ENCODE results near the gene MSI2. TPM values are rescaled to one million over a fixed set of nuclear protein-coding genes. Genes with fewer than 3 reads are reported as not detected.

The MSI2 gene
- total RNA-seq, 1 experiment from 2014 or later, result 174 TPM

- peaks cover 41% of the 10 kb centered on the region for H3K36me3 Mint-ChIP-seq (ENCODE audit: insufficient read depth, unreplicated experiment)
- no peak overlapping the region for H3K4me3 Mint-ChIP-seq (ENCODE audit: unreplicated experiment)
- H3K9me3 ChIP-seq, result no peaks in the 10 kb centered on the region
- intact Hi-C loops (cut with micrococcal nuclease; ENCODE audit: unreplicated experiment), result no loop called here
- BruUV-seq (replicated peaks), result no TSS peak
- no peak for DNase-seq
- no peaks in the 10 kb centered on the region for H3K27me3 ChIP-seq (replicated peaks; ENCODE audit: control insufficient read depth, insufficient read depth, low read length)
- ChIA-PET CTCF (no interaction called here), POLR2A (no interaction called here)
- H3K36me3 ChIP-seq (ENCODE audit: control insufficient read depth, insufficient read depth, low read length), result peaks cover 3% of the 10 kb centered on the region; the same call in 1 of the 2 replicates
- H3K27ac Mint-ChIP-seq (ENCODE audit: unreplicated experiment), result no peak overlapping the region
- H3K4me1 Mint-ChIP-seq (ENCODE audit: low read depth, unreplicated experiment), result peaks cover under 1% of the 10 kb centered on the region
- TF ChIP-seq CTCF (IDR thresholded peaks at IDR 0.05; ENCODE audit: insufficient read depth in 1 of 2, low read depth in 1 of 2, low read length in 1 of 2, severe bottlenecking in 1 of 2, unreplicated experiment in 1 of 2), result no peak
- no peak overlapping the region for H3K4me3 ChIP-seq (ENCODE audit: low read depth, low read length)
- no peaks in the 10 kb centered on the region for H3K27me3 Mint-ChIP-seq (ENCODE audit: insufficient read depth, unreplicated experiment)
- no peaks in the 10 kb centered on the region for H3K4me1 ChIP-seq
- H3K9me3 Mint-ChIP-seq (ENCODE audit: unreplicated experiment), result no peaks in the 10 kb centered on the region
Measured at GRCh38 chr17:57451643-57452042, 195.3 kb downstream of the MSI2 start.

- peaks cover 46% of the 10 kb centered on the region for H3K36me3 Mint-ChIP-seq (ENCODE audit: insufficient read depth, unreplicated experiment)
- H3K36me3 ChIP-seq (ENCODE audit: control insufficient read depth, insufficient read depth, low read length), result no peaks in the 10 kb centered on the region; the same call in 1 of the 2 replicates
- no peak for DNase-seq
- H3K9me3 Mint-ChIP-seq (ENCODE audit: unreplicated experiment), result no peaks in the 10 kb centered on the region
- no peak overlapping the region for H3K4me3 ChIP-seq (ENCODE audit: low read depth, low read length)
- H3K4me1 ChIP-seq, result peaks cover 4% of the 10 kb centered on the region
- no peaks in the 10 kb centered on the region for H3K4me1 Mint-ChIP-seq (ENCODE audit: low read depth, unreplicated experiment)
- no peak overlapping the region for H3K27ac Mint-ChIP-seq (ENCODE audit: unreplicated experiment)
- no peak overlapping the region for H3K4me3 Mint-ChIP-seq (ENCODE audit: unreplicated experiment)
- POLR2A ChIA-PET, result interaction anchor here (0.6 kb wide), 1 partner anchor 193 kb away, joined by 5 read pairs; no protein-coding TSS in a partner anchor
- H3K27me3 ChIP-seq (replicated peaks; ENCODE audit: control insufficient read depth, insufficient read depth, low read length), result no peaks in the 10 kb centered on the region
- intact Hi-C loops (cut with micrococcal nuclease; ENCODE audit: unreplicated experiment), result no loop called here
- BruUV-seq (replicated peaks), result no TSS peak
- CTCF ChIA-PET, result no interaction called here
- no peaks in the 10 kb centered on the region for H3K9me3 ChIP-seq
- no peaks in the 10 kb centered on the region for H3K27me3 Mint-ChIP-seq (ENCODE audit: insufficient read depth, unreplicated experiment)
- no peak for TF ChIP-seq CTCF (IDR thresholded peaks at IDR 0.05; ENCODE audit: insufficient read depth in 1 of 2, low read depth in 1 of 2, low read length in 1 of 2, severe bottlenecking in 1 of 2, unreplicated experiment in 1 of 2)
Measured at GRCh38 chr17:57453841-57454425, 197.6 kb downstream of the MSI2 start.

DNA sequence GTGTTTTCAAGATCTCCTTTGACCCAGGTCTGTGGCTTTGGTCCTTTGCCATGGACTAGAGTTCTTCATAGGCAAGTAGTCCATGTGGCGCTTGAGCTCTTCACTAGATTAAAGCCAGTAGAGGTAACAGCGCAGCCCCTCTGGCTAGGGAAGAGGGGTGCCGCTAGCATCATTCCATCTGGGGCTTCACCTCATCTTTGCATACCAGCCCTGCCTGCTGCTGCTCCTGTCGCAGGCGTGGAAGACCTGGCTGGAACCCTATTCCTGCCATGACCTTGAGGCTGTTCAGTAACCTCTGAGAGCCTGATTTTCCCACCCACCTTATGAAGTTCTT, 198.4 kb downstream of the MSI2 start:
- DNase-seq, result no peak
- Mint-ChIP-seq H3K27ac (ENCODE audit: unreplicated experiment) (no peak overlapping the region), H3K4me1 (ENCODE audit: low read depth, unreplicated experiment) (no peaks in the 10 kb centered on the region), H3K9me3 (ENCODE audit: unreplicated experiment) (no peaks in the 10 kb centered on the region), H3K27me3 (ENCODE audit: insufficient read depth, unreplicated experiment) (no peaks in the 10 kb centered on the region), H3K36me3 (ENCODE audit: insufficient read depth, unreplicated experiment) (peaks cover 42% of the 10 kb centered on the region), H3K4me3 (ENCODE audit: unreplicated experiment) (no peak overlapping the region)
- CTCF ChIA-PET, result no interaction called here
- H3K4me3 ChIP-seq (ENCODE audit: low read depth, low read length), result no peak overlapping the region
- no peaks in the 10 kb centered on the region for H3K9me3 ChIP-seq
- no peak for TF ChIP-seq CTCF (IDR thresholded peaks at IDR 0.05; ENCODE audit: insufficient read depth in 1 of 2, low read depth in 1 of 2, low read length in 1 of 2, severe bottlenecking in 1 of 2, unreplicated experiment in 1 of 2)
- POLR2A ChIA-PET, result no interaction called here
- H3K36me3 ChIP-seq (ENCODE audit: control insufficient read depth, insufficient read depth, low read length), result no peaks in the 10 kb centered on the region; the same call in 1 of the 2 replicates
- intact Hi-C loops (cut with micrococcal nuclease; ENCODE audit: unreplicated experiment), result no loop called here
- peaks cover 8% of the 10 kb centered on the region for H3K4me1 ChIP-seq
- no peaks in the 10 kb centered on the region for H3K27me3 ChIP-seq (replicated peaks; ENCODE audit: control insufficient read depth, insufficient read depth, low read length)
- no TSS peak for BruUV-seq (replicated peaks)
